D721Med (cell line): ENCODE measurements around the gene PRKN.

ENCODE experiments used
- DNase-seq: peaks from one replicate; pipeline ENCODE4 v3.0.0; 2011; ENCODE audit warnings: low spot score; ENCODE audit not compliant: insufficient read length
- FAIRE-seq: peaks from 2 replicates; lab custom pipeline; 2011; peaks lifted over from hg19 to GRCh38; lab: Jason Lieb, UNC
- CTCF ChIP-seq: IDR thresholded peaks from 2 replicates; pipeline ENCODE4 v1.5.1; 2012; ENCODE audit warnings: mild to moderate bottlenecking, control low read depth; ENCODE audit not compliant: insufficient read depth; ENCODE audit errors: missing control alignments

PRKN gene

GRCh38 chr6:161835500-161836215 lies 891.9 kb downstream of the PRKN start:
- FAIRE-seq (no peak), DNase-seq (no peak)
- no peak for TF ChIP-seq CTCF

GRCh38 chr6:161834426-161834825 lies 893.1 kb downstream of the PRKN start:
- no peak for FAIRE-seq
- DNase-seq: no peak
- TF ChIP-seq CTCF: no peak

- TF ChIP-seq CTCF: no peak
- FAIRE-seq (no peak), DNase-seq (no peak)
Measured at GRCh38 chr6:161833099-161833860, 894.3 kb downstream of the PRKN start.

GRCh38 chr6:161832622-161833021 lies 894.9 kb downstream of the PRKN start:
- TF ChIP-seq CTCF: no peak
- no peak for DNase-seq
- FAIRE-seq: no peak

- no peak for FAIRE-seq
- no peak for DNase-seq
- no peak for TF ChIP-seq CTCF
Measured at GRCh38 chr6:161830866-161831616, 896.5 kb downstream of the PRKN start.

GRCh38 chr6:161829291-161829729 lies 898.3 kb downstream of the PRKN start:
- TF ChIP-seq CTCF: no peak
- no peak for DNase-seq
- FAIRE-seq: no peak

GRCh38 chr6:161828355-161828754 lies 899.2 kb downstream of the PRKN start:
- DNase-seq: no peak
- TF ChIP-seq CTCF: no peak
- FAIRE-seq: no peak
